ENCODE data around the gene EPN3.

Gene EPN3

DNA sequence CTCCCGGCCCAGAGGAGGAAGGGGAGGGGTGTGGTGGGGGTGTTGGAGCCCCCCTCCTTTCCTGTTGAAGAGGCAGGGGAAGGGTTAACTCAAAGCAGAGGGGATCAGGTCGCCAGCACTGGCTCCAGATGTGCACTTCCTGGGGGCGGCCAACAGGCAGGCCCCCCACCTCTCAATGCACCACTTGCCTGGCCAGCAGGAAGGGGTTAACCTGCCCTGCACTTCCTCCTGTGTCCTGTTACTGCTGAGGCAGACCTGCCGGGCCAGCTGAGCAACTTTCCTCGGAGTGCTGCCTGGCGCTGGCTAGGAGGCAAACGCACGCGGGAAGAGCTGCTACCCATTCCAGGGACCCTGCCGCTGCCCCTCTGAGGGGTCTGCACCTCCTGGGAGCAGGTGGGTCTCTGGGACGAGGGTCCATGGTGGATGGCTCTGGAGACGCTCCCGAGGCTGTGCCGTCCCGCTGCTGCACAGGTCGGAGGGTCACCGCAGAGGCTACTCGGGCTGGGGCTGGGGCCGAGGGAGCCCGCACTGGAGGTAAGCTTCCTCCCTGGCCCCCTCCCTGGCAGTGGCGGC is at the start of gene EPN3:
Gene EPN3, plus strand, starts transcription at position 284 of the 573 bp plus-strand sequence. CDS start 3,822 bp downstream, outside the sequence.
- TF ChIP-seq EP300 (IDR thresholded peaks at IDR 0.05; ENCODE audit: borderline replicate concordance) (peak; percentile 87), ZBTB7A (IDR thresholded peaks at IDR 0.05; ENCODE audit: low read depth) (peak; percentile 95; the same call in 1 of the 2 replicates), FOXM1 (IDR thresholded peaks at IDR 0.05; ENCODE audit: borderline replicate concordance, low read depth) (peak; percentile 59; the same call in 1 of the 2 replicates), TCF12 (IDR thresholded peaks at IDR 0.05; ENCODE audit: low read depth) (peak; percentile 88), RAD21 (IDR thresholded peaks at IDR 0.05; ENCODE audit: low read depth) (peak; percentile 28; the same call in 1 of the 2 replicates), YY1 (IDR thresholded peaks at IDR 0.05; ENCODE audit: low read depth) (peak; percentile 60; the same call in 1 of the 2 replicates), TEAD4 (IDR thresholded peaks at IDR 0.05) (peak; percentile 72), NFIC (IDR thresholded peaks at IDR 0.05) (peak; percentile 87), EGR1 (IDR thresholded peaks at IDR 0.05) (no peak), CEBPB (IDR thresholded peaks at IDR 0.05) (peak; percentile 43; the same call in 1 of the 2 replicates), CREB1 (IDR thresholded peaks at IDR 0.05; ENCODE audit: low read depth) (no peak), TAF1 (IDR thresholded peaks at IDR 0.05; ENCODE audit: low read depth) (peak; percentile 67)
- TF ChIP-seq, protein P1, sequence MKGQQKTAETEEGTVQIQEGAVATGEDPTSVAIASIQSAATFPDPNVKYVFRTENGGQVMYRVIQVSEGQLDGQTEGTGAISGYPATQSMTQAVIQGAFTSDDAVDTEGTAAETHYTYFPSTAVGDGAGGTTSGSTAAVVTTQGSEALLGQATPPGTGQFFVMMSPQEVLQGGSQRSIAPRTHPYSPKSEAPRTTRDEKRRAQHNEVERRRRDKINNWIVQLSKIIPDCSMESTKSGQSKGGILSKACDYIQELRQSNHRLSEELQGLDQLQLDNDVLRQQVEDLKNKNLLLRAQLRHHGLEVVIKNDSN (IDR thresholded peaks at IDR 0.05): peak; percentile 50
- TF ChIP-seq, protein P2, sequence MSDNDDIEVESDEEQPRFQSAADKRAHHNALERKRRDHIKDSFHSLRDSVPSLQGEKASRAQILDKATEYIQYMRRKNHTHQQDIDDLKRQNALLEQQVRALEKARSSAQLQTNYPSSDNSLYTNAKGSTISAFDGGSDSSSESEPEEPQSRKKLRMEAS (IDR thresholded peaks at IDR 0.05): peak; percentile 95
- TF ChIP-seq, protein P3, sequence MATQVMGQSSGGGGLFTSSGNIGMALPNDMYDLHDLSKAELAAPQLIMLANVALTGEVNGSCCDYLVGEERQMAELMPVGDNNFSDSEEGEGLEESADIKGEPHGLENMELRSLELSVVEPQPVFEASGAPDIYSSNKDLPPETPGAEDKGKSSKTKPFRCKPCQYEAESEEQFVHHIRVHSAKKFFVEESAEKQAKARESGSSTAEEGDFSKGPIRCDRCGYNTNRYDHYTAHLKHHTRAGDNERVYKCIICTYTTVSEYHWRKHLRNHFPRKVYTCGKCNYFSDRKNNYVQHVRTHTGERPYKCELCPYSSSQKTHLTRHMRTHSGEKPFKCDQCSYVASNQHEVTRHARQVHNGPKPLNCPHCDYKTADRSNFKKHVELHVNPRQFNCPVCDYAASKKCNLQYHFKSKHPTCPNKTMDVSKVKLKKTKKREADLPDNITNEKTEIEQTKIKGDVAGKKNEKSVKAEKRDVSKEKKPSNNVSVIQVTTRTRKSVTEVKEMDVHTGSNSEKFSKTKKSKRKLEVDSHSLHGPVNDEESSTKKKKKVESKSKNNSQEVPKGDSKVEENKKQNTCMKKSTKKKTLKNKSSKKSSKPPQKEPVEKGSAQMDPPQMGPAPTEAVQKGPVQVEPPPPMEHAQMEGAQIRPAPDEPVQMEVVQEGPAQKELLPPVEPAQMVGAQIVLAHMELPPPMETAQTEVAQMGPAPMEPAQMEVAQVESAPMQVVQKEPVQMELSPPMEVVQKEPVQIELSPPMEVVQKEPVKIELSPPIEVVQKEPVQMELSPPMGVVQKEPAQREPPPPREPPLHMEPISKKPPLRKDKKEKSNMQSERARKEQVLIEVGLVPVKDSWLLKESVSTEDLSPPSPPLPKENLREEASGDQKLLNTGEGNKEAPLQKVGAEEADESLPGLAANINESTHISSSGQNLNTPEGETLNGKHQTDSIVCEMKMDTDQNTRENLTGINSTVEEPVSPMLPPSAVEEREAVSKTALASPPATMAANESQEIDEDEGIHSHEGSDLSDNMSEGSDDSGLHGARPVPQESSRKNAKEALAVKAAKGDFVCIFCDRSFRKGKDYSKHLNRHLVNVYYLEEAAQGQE (IDR thresholded peaks at IDR 0.05; ENCODE audit: low read depth): 0 out of 2 replicates have a peak, but pooled peaks have one; percentile 24

DNA sequence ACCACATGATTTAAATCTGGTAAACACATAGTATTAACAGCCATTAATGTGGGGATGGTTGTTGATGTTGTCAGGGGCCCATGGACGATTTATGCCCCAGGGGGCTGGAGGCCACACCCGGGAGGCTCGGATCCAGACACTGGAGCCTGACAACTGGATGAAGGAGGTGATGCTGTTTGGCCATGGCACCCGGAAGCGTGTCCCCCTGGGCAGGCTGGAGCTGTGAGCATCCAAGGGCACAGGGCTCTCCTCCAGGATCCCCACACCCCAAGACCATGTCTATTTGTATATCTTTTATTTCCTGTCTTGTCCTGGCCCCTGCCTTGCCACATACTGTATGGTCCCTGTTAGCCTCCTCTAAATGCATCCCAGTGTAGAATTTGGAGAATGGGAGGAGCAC is 49.3 kb upstream of the EPN3 start:
- TF ChIP-seq TAF1 (IDR thresholded peaks at IDR 0.05; ENCODE audit: low read depth) (no peak), EP300 (IDR thresholded peaks at IDR 0.05; ENCODE audit: borderline replicate concordance) (no peak), YY1 (IDR thresholded peaks at IDR 0.05; ENCODE audit: low read depth) (no peak), TEAD4 (IDR thresholded peaks at IDR 0.05) (no peak), EGR1 (IDR thresholded peaks at IDR 0.05) (no peak), RAD21 (IDR thresholded peaks at IDR 0.05; ENCODE audit: low read depth) (no peak), FOXM1 (IDR thresholded peaks at IDR 0.05; ENCODE audit: borderline replicate concordance, low read depth) (no peak), NFIC (IDR thresholded peaks at IDR 0.05) (no peak), CREB1 (IDR thresholded peaks at IDR 0.05; ENCODE audit: low read depth) (no peak), CEBPB (IDR thresholded peaks at IDR 0.05) (no peak), TCF12 (IDR thresholded peaks at IDR 0.05; ENCODE audit: low read depth) (no peak)
- TF ChIP-seq, protein P2 (IDR thresholded peaks at IDR 0.05): no peak
- TF ChIP-seq, protein P1 (IDR thresholded peaks at IDR 0.05): no peak
- TF ChIP-seq, protein P3 (IDR thresholded peaks at IDR 0.05; ENCODE audit: low read depth): no peak

DNA sequence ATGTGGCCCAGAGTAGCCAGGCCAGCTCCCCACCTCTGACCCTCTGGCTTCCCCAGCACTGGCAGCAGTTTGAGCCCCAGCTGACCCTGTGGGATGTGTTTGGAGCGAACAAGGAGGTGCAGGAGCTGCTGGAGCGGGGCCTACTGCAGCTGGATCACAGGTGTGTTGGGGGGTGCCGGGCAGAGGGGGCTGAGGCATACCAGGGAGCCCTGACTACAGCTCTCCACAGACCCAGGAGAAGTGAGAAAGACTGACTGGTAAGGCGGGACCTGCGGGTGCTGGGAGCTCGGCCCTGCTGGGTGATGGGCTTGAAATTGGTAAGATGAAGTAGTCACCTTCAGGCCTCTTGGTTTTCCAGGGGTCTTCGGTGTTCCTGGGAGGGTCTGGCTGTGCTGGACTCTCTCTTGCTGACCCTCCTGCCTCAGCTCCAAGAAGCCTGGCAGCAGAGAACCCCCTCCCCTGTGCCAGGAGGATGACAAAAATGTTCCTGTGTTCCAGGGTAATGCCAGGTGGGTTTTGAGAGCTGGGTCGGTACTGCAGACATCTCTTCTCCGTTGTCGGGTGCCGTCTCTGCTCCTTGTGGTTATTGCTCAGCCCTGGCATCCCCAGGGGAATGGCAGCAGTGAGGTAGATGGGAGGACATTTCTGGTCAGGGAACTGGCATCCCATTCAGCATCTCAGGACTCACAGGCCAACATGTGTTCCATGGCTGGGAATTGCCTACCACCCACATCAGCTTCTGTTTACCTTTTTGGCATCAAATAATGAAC is 48.0 kb upstream of the EPN3 start:
- TF ChIP-seq, protein P1 (IDR thresholded peaks at IDR 0.05): no peak
- TF ChIP-seq FOXM1 (IDR thresholded peaks at IDR 0.05; ENCODE audit: borderline replicate concordance, low read depth): no peak
- TF ChIP-seq EGR1 (IDR thresholded peaks at IDR 0.05): no peak
- TF ChIP-seq, protein P2 (IDR thresholded peaks at IDR 0.05): no peak
- TF ChIP-seq CREB1 (IDR thresholded peaks at IDR 0.05; ENCODE audit: low read depth): no peak
- no peak for TF ChIP-seq CEBPB (IDR thresholded peaks at IDR 0.05)
- TF ChIP-seq EP300 (IDR thresholded peaks at IDR 0.05; ENCODE audit: borderline replicate concordance): no peak
- TF ChIP-seq RAD21 (IDR thresholded peaks at IDR 0.05; ENCODE audit: low read depth): no peak

All from Ishikawa (cell line).